Measurements from ENCODE around the gene TPD52L1.

The TPD52L1 gene

GRCh38 chr6:125264476-125264875 lies 110.9 kb downstream of the TPD52L1 start:
- no peak overlapping the region for H3K4me3 ChIP-seq (ENCODE audit: control insufficient read depth, low read depth, low read length)
- no peak for DNase-seq (ENCODE audit: low read depth)
- TF ChIP-seq CTCF (IDR thresholded peaks at IDR 0.05; ENCODE audit: control insufficient read depth, insufficient read depth, low read depth, low read length, missing control alignments) = no peak

DNA sequence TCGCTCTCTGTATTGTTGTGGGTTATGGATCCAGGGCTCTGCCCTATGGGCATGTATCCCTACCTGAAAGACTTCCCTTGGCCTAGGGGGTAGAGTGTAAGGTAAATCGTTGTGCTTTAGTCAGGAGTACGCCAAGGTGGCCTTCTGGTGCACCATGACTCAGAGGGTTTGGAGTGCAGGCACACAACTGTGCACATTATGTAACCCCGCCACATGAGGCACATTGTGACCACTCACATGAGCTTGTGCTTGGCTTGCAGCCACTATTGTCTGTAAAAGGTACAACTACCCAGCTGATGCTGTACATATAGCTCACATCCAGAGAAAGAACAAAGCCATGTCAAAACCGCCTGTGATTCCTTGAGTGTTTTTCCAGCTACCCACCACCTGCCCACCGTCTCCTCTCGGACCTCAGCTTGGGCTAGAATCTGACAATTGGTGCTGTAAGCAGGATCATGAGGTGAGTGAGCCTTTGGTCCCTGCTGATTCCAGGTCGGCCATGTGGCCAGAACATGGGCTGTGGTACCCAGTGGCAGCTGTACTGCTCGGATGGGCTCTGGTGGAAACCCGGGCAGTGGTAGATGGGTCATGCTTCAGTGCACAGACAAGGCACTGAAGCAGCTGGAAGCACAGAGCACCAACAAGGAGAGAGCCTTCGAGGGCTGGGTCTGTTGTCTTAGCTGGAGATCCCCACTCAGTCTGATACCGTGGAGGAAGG lies 114.4 kb downstream of the TPD52L1 start:
- no peak overlapping the region for H3K4me3 ChIP-seq (ENCODE audit: control insufficient read depth, low read depth, low read length)
- no peak for TF ChIP-seq CTCF (IDR thresholded peaks at IDR 0.05; ENCODE audit: control insufficient read depth, insufficient read depth, low read depth, low read length, missing control alignments)
- DNase-seq (ENCODE audit: low read depth) = no peak

DNA sequence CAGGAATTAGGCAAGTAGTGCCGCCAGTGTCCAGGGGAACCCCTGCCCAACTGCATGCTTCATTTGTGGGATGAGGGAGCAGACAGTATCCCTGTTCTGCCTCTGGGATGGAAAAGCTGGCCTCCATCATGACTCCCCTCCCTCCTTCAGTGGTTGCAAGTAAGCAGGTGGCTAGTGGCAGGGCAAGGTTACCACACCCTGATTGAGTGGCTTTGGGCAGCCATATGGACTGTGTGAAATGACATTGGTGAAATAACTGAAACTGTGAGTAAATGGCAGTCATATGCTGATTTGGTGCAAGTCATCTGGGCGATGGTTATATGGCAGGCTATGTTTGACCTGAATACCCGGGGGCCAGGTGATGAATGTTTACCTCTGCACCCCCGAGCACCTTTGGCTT lies 115.2 kb downstream of the TPD52L1 start:
- H3K4me3 ChIP-seq (ENCODE audit: control insufficient read depth, low read depth, low read length) = no peak overlapping the region
- no peak for DNase-seq (ENCODE audit: low read depth)
- TF ChIP-seq CTCF (IDR thresholded peaks at IDR 0.05; ENCODE audit: control insufficient read depth, insufficient read depth, low read depth, low read length, missing control alignments) = no peak

GRCh38 chr6:125269328-125269985 lies 115.9 kb downstream of the TPD52L1 start:
- no peak for TF ChIP-seq CTCF (IDR thresholded peaks at IDR 0.05; ENCODE audit: control insufficient read depth, insufficient read depth, low read depth, low read length, missing control alignments)
- no peak for DNase-seq (ENCODE audit: low read depth)
- no peak overlapping the region for H3K4me3 ChIP-seq (ENCODE audit: control insufficient read depth, low read depth, low read length)

GRCh38 chr6:125270380-125270779 lies 116.8 kb downstream of the TPD52L1 start:
- H3K4me3 ChIP-seq (ENCODE audit: control insufficient read depth, low read depth, low read length) = no peak overlapping the region
- TF ChIP-seq CTCF (IDR thresholded peaks at IDR 0.05; ENCODE audit: control insufficient read depth, insufficient read depth, low read depth, low read length, missing control alignments) = no peak
- DNase-seq (ENCODE audit: low read depth) = no peak

GRCh38 chr6:125271486-125272159 lies 118.0 kb downstream of the TPD52L1 start:
- no peak overlapping the region for H3K4me3 ChIP-seq (ENCODE audit: control insufficient read depth, low read depth, low read length)
- TF ChIP-seq CTCF (IDR thresholded peaks at IDR 0.05; ENCODE audit: control insufficient read depth, insufficient read depth, low read depth, low read length, missing control alignments) = no peak
- no peak for DNase-seq (ENCODE audit: low read depth)

All from AG09309 (cell line).